Suprapubic skin (tissue), 4 donors: Measurements from ENCODE around the gene ZNF814. TPM values are rescaled to one million over a fixed set of nuclear protein-coding genes. Genes with fewer than 3 reads are reported as not detected.
"Not testable (repeated sequence)": the region's sequence is repeated elsewhere in the genome, so short reads cannot be mapped to it uniquely, and the experiment has no call there.

ENCODE experiments used
- DNase-seq, 2 donors: peaks; one replicate each; pipeline ENCODE4 v3.0.0-alpha.2; 2019; ENCODE audit warnings: low spot score in 2 of 2
- H3K27ac ChIP-seq: fragments of 200-600 bp; sonication (generic); one replicate; pipeline ENCODE4 v1.5.1; 2019
- H3K27me3 ChIP-seq: fragments of 200-600 bp; sonication (generic); one replicate; pipeline ENCODE4 v1.5.1; 2019
- H3K36me3 ChIP-seq: fragments of 200-600 bp; sonication (generic); one replicate; pipeline ENCODE4 v1.5.1; 2019
- H3K4me1 ChIP-seq: fragments of 200-600 bp; sonication (generic); one replicate; pipeline ENCODE4 v1.5.1; 2019
- H3K4me3 ChIP-seq: fragments of 200-600 bp; sonication (generic); one replicate; pipeline ENCODE4 v1.5.1; 2019; ENCODE audit warnings: mild to moderate bottlenecking
- H3K9me3 ChIP-seq: fragments of 200-600 bp; sonication (generic); one replicate; pipeline ENCODE4 v1.5.1; 2019
- CTCF ChIP-seq, 2 donors: fragments of 200-600 bp in 1 of 2; fragments of 450-650 bp in 1 of 2; sonication (generic) in 1 of 2; IDR thresholded peaks; one replicate each; pipeline ENCODE4 v1.5.1; 2016 to 2019; ENCODE audit warnings: antibody characterized with exemption in 2 of 2, mild to moderate bottlenecking in 1 of 2, moderate library complexity in 1 of 2
- EP300 ChIP-seq: sonication (generic); formaldehyde crosslinking; IDR thresholded peaks from one replicate; pipeline ENCODE4 v1.6.1; 2017; ENCODE audit warnings: antibody characterized with exemption
- POLR2A ChIP-seq, 2 donors: fragments of 450-650 bp; IDR thresholded peaks; one replicate each; pipeline ENCODE4 v1.6.1; 2017; ENCODE audit warnings: antibody characterized with exemption in 2 of 2, mild to moderate bottlenecking in 2 of 2, moderate library complexity in 2 of 2
- POLR2AphosphoS5 ChIP-seq, 3 donors: sonication (generic); formaldehyde crosslinking; IDR thresholded peaks; one replicate each; pipeline ENCODE4 v1.6.1; 2017; ENCODE audit warnings: antibody characterized with exemption in 3 of 3
- WGBS: methylation state at CpG from one replicate; pipeline ENCODE4 v1.1.5; 2018; 5-methylcytosine and 5-hydroxymethylcytosine counted together
- total RNA-seq, 4 donors: library from RNA; depleted of rRNA; stranded (reverse); fragments of >200 nt; gene quantifications; one replicate each; pipeline ENCODE4 v1.1.0, GENCODE V29; 2016

Gene ZNF814
- total RNA-seq, 4 donors from 2014 or later: 9.1 to 36.6 (median 18.3) TPM

- peak within 1 kb of the TSS; percentile 77 for H3K27ac ChIP-seq
- H3K27me3 ChIP-seq, H3K9me3 ChIP-seq: not testable (repeated sequence)
- peak within 1 kb of the TSS; percentile 84 for H3K4me3 ChIP-seq
- 3% methylated on average over 13 of the region's 51 CpGs for WGBS
- TF ChIP-seq POLR2AphosphoS5 (IDR thresholded peaks at IDR 0.05): peak in 2 of 3 donors; percentile 35 to 66
- TF ChIP-seq POLR2A (IDR thresholded peaks at IDR 0.05): peak in 1 of 2 donors; percentile 49
- peaks cover 10% of the 10 kb centered on the region for H3K4me1 ChIP-seq
- peak; percentile 87 to 88 for DNase-seq
- peaks cover 27% of the 10 kb centered on the region for H3K36me3 ChIP-seq
Measured at GRCh38 chr19:57916168-57916995, 27.5 kb upstream of the ZNF814 start, which contains the start of gene ZNF417. Gene ZNF417, minus strand, starts transcription at chr19:57916592. Its CDS starts 181 bp downstream, at chr19:57916411.

GRCh38 chr19:57914531-57914930 is 25.7 kb upstream of the ZNF814 start:
- TF ChIP-seq CTCF (IDR thresholded peaks at IDR 0.05) (no peak), POLR2A (IDR thresholded peaks at IDR 0.05) (no peak), POLR2AphosphoS5 (IDR thresholded peaks at IDR 0.05) (no peak), EP300 (no peak)
- 91% methylated on average over 3 of the region's 3 CpGs for WGBS
- Histone ChIP-seq H3K4me1 (peaks cover 10% of the 10 kb centered on the region), H3K27me3 (no peaks in the 10 kb centered on the region), H3K27ac (no peak overlapping the region), H3K9me3 (peaks cover 5% of the 10 kb centered on the region), H3K4me3 (no peak overlapping the region), H3K36me3 (peaks cover 31% of the 10 kb centered on the region)
- DNase-seq: no peak

- Histone ChIP-seq H3K27ac (no peak overlapping the region), H3K4me3 (no peak overlapping the region), H3K36me3 (peaks cover 51% of the 10 kb centered on the region), H3K4me1 (no peaks in the 10 kb centered on the region), H3K27me3 (no peaks in the 10 kb centered on the region), H3K9me3 (peaks cover 10% of the 10 kb centered on the region)
- TF ChIP-seq CTCF (IDR thresholded peaks at IDR 0.05): no peak
- TF ChIP-seq EP300: no peak
- TF ChIP-seq POLR2A (IDR thresholded peaks at IDR 0.05): no peak
- no peak for DNase-seq
- WGBS: 94% methylated on average over 3 of the region's 3 CpGs
Measured at GRCh38 chr19:57907394-57907793, 18.6 kb upstream of the ZNF814 start.

GRCh38 chr19:57905258-57905657 is 16.4 kb upstream of the ZNF814 start:
- Histone ChIP-seq H3K27ac (no peak overlapping the region), H3K27me3 (no peaks in the 10 kb centered on the region), H3K4me1 (no peaks in the 10 kb centered on the region), H3K9me3 (peaks cover 7% of the 10 kb centered on the region), H3K4me3 (no peak overlapping the region), H3K36me3 (peaks cover 30% of the 10 kb centered on the region)
- DNase-seq: no peak
- 96% methylated on average over 6 of the region's 6 CpGs for WGBS
- TF ChIP-seq POLR2A (IDR thresholded peaks at IDR 0.05) (no peak), POLR2AphosphoS5 (IDR thresholded peaks at IDR 0.05) (no peak), EP300 (no peak), CTCF (IDR thresholded peaks at IDR 0.05) (no peak)

GRCh38 chr19:57903618-57904184 is 14.9 kb upstream of the ZNF814 start:
- H3K4me3 ChIP-seq: no peak overlapping the region
- peaks cover 4% of the 10 kb centered on the region for H3K9me3 ChIP-seq
- H3K27me3 ChIP-seq: no peaks in the 10 kb centered on the region
- TF ChIP-seq POLR2AphosphoS5 (IDR thresholded peaks at IDR 0.05) (no peak), CTCF (IDR thresholded peaks at IDR 0.05) (no peak), POLR2A (IDR thresholded peaks at IDR 0.05) (no peak), EP300 (no peak)
- no peak overlapping the region for H3K27ac ChIP-seq
- 78% methylated on average over 7 of the region's 7 CpGs for WGBS
- H3K4me1 ChIP-seq: no peaks in the 10 kb centered on the region
- DNase-seq: no peak
- H3K36me3 ChIP-seq: peaks cover 20% of the 10 kb centered on the region
